Brain microvascular endothelial cell (primary cell): Measurements from ENCODE around the gene FXN.

Experiments used
- DNase-seq: peaks from one replicate; pipeline ENCODE4 v3.0.0-alpha.2; 2020
- H3K27ac ChIP-seq: fragments of 250-450 bp; sonication (Bioruptor Pico); 2 replicates; pipeline ENCODE4 v1.5.1; 2020; ENCODE audit warnings: mild to moderate bottlenecking, moderate library complexity
- H3K27me3 ChIP-seq: fragments of 250-450 bp; sonication (Bioruptor Pico); replicated peaks from 2 replicates; pipeline ENCODE4 v1.5.1; 2020; ENCODE audit warnings: mild to moderate bottlenecking
- H3K36me3 ChIP-seq: fragments of 250-450 bp; sonication (Bioruptor Pico); replicated peaks from 2 replicates; pipeline ENCODE4 v1.5.1; 2020; ENCODE audit warnings: mild to moderate bottlenecking
- H3K4me3 ChIP-seq: 2 replicates; pipeline ENCODE4 v1.5.1; 2011; ENCODE audit warnings: low read depth, mild to moderate bottlenecking, control low read depth, low read length, moderate library complexity
- CTCF ChIP-seq: IDR thresholded peaks from 2 replicates; pipeline ENCODE4 v1.5.1; 2011; ENCODE audit warnings: low read depth, mild to moderate bottlenecking, moderate library complexity, low read length, control low read depth, inconsistent platforms; ENCODE audit errors: missing control alignments
- in situ Hi-C: cut with HindIII; loops from 2 replicates; pipeline ENCODE4 v1.10.0; 2017; ENCODE audit warnings: low sequenced_read_pairs, low pct_ligation_motif_present

Gene FXN

DNA sequence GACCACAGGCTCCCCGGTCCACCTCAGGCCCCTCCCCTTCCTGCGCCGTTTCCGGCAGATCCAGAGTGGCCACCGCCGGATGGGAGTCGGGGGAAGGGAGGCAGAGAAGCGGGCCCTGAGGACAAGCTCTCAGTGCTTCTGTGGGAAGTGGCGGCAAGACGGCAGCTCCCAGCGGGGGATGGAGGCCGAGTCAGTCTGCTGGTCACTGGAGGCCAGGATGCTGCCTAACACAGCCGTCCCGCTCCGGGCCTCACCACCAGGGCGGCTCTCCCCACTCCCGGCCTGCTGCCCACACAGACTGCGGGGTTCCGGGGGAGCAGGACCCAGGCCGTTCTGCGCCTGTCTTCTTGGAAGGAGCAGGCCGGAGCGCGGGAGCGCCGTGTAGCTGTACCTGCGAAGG, 31.4 kb downstream of the FXN start:
- in situ Hi-C loops = loop anchor here (25.0 kb wide), 1 partner anchor 120 kb away; no protein-coding TSS in a partner anchor
- Histone ChIP-seq H3K27ac (no peak overlapping the region), H3K27me3 (no peaks in the 10 kb centered on the region), H3K36me3 (peaks cover 3% of the 10 kb centered on the region), H3K4me3 (no peak overlapping the region)
- TF ChIP-seq CTCF = no peak
- no peak for DNase-seq

DNA sequence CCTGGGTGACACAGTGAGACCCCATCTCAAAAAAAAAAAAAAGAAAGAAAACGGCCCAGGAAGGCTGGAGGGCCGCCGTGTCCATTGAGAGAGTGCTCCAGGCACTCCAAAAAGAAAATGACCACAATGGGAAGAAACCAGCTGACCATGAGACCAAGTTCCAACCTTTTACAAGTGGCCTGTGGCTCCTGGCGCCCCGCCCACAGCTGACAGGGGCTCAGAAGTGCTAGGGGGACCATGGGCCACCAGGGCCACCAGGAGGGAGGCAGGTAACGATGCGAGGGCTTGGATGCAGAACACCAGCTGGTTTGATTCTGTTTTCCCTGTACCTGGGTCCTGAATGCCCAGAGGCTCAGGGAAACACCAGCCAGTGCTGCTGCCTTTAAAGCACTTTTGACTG, 34.6 kb downstream of the FXN start:
- in situ Hi-C loops = loop anchor here (25.0 kb wide), 1 partner anchor 117 kb away; no protein-coding TSS in a partner anchor
- H3K27ac ChIP-seq = no peak overlapping the region
- no peak for TF ChIP-seq CTCF
- no peaks in the 10 kb centered on the region for H3K36me3 ChIP-seq
- H3K4me3 ChIP-seq = no peak overlapping the region
- DNase-seq = no peak
- H3K27me3 ChIP-seq = no peaks in the 10 kb centered on the region

- DNase-seq = no peak
- H3K4me3 ChIP-seq = no peak overlapping the region
- no peaks in the 10 kb centered on the region for H3K36me3 ChIP-seq
- in situ Hi-C loops = loop anchor here (25.0 kb wide), 1 partner anchor 116 kb away; no protein-coding TSS in a partner anchor
- no peak overlapping the region for H3K27ac ChIP-seq
- no peak for TF ChIP-seq CTCF
- no peaks in the 10 kb centered on the region for H3K27me3 ChIP-seq
Measured at GRCh38 chr9:69071059-69071458, 35.5 kb downstream of the FXN start.

GRCh38 chr9:69073103-69073502, 37.6 kb downstream of the FXN start:
- in situ Hi-C loops = loop anchor here (25.0 kb wide), 1 partner anchor 114 kb away; no protein-coding TSS in a partner anchor
- Histone ChIP-seq H3K27ac (no peak overlapping the region), H3K4me3 (no peak overlapping the region), H3K27me3 (no peaks in the 10 kb centered on the region), H3K36me3 (no peaks in the 10 kb centered on the region)
- no peak for TF ChIP-seq CTCF
- DNase-seq = no peak

GRCh38 chr9:69074801-69075200, 39.2 kb downstream of the FXN start:
- no peak overlapping the region for H3K27ac ChIP-seq
- in situ Hi-C loops = loop anchor here (25.0 kb wide), 1 partner anchor 112 kb away; no protein-coding TSS in a partner anchor
- no peaks in the 10 kb centered on the region for H3K36me3 ChIP-seq
- no peak for DNase-seq
- no peak overlapping the region for H3K4me3 ChIP-seq
- no peaks in the 10 kb centered on the region for H3K27me3 ChIP-seq
- no peak for TF ChIP-seq CTCF

DNA sequence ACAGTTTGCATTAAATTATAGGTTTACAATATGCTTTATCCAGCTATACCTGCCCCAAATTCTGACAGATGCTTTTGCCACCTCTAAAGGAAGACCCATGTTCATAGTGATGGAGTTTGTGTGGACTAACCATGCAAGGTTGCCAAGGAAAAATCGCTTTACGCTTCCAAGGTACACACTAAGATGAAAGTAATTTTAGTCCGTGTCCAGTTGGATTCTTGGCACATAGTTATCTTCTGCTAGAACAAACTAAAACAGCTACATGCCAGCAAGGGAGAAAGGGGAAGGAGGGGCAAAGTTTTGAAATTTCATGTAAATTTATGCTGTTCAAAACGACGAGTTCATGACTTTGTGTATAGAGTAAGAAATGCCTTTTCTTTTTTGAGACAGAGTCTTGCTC, 41.0 kb downstream of the FXN start:
- H3K36me3 ChIP-seq = no peaks in the 10 kb centered on the region
- no peaks in the 10 kb centered on the region for H3K27me3 ChIP-seq
- H3K4me3 ChIP-seq = no peak overlapping the region
- no peak for DNase-seq
- H3K27ac ChIP-seq = no peak overlapping the region
- no peak for TF ChIP-seq CTCF
- in situ Hi-C loops = no loop called here
